ENCODE data around the gene IPO4.

IPO4 gene

GRCh38 chr14:24179961-24180796, 8.4 kb downstream of the IPO4 start:
- Histone ChIP-seq H3K27ac (ENCODE audit: low read length) (no peak overlapping the region), H2AFZ (ENCODE audit: low read length) (no peak overlapping the region)
- TF ChIP-seq CTCF (IDR thresholded peaks at IDR 0.05; ENCODE audit: low read length) (no peak), EZH2phosphoT487 (IDR thresholded peaks at IDR 0.05; ENCODE audit: low read length) (no peak), EZH2 (optimal IDR thresholded peaks at IDR 0.05; ENCODE audit: low read depth, low read length) (no peak)

DNA sequence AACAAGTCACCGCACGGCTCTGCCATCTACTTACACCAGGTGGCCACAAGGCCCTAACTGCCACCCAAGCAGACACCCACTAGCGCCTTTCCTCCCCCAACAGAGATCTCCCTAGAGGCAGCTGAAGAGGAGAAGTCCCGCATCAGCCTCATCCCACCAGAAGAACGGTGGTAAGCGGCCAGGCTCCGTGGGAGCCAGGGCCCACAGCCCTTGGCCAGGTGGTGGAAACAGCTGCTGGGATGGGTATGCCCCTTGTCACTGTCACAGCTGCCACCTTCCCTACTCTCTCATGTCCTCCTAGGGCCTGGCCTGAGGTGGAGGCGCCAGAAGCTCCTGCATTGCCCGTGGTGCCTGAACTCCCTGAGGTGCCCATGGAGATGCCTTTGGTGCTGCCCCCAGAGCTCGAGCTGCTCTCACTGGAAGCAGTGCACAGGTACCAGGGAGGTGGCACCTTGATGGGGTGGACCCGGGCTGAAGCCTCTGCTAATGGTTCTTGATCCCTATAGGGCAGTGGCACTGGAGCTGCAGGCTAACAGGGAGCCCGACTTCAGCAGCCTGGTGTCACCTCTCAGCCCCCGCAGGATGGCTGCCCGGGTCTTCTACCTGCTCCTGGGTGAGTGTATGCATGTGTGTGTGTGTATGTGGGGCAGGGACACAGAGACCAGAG, 9.2 kb downstream of the IPO4 start:
- no peaks in the 10 kb centered on the region for H3K36me3 ChIP-seq (replicated peaks; ENCODE audit: insufficient read depth, low read length)
- no peak for TF ChIP-seq CTCF (IDR thresholded peaks at IDR 0.05; ENCODE audit: low read length)
- H3K4me3 ChIP-seq (ENCODE audit: low read length) = no peak overlapping the region
- no peaks in the 10 kb centered on the region for H4K20me1 ChIP-seq (ENCODE audit: insufficient read depth, low read length)
- H3K9me3 ChIP-seq (replicated peaks; ENCODE audit: insufficient read depth, low read length) = no peaks in the 10 kb centered on the region
- H3K27ac ChIP-seq (ENCODE audit: low read length) = no peak overlapping the region
- DNase-seq = no peak
- no peaks in the 10 kb centered on the region for H3K79me2 ChIP-seq (ENCODE audit: low read length)
- no peaks in the 10 kb centered on the region for H3K4me1 ChIP-seq (ENCODE audit: low read length)
- H3K4me2 ChIP-seq (ENCODE audit: low read depth, low read length) = no peak overlapping the region
- no peaks in the 10 kb centered on the region for H3K27me3 ChIP-seq (replicated peaks; ENCODE audit: insufficient read depth, low read length)
- H3K9ac ChIP-seq (ENCODE audit: low read length) = no peak overlapping the region
- H3K9me2 ChIP-seq (replicated peaks; ENCODE audit: insufficient read depth, low read length) = no peaks in the 10 kb centered on the region
- no peak overlapping the region for H2AFZ ChIP-seq (ENCODE audit: low read length)
- H3F3A ChIP-seq (ENCODE audit: insufficient read depth, low read length) = no peaks in the 10 kb centered on the region

More at GRCh38 chr14:24179961-24180796, 8.4 kb downstream of the IPO4 start:
- no peaks in the 10 kb centered on the region for H3K79me2 ChIP-seq (ENCODE audit: low read length)
- no peaks in the 10 kb centered on the region for H4K20me1 ChIP-seq (ENCODE audit: insufficient read depth, low read length)
- H3K36me3 ChIP-seq (replicated peaks; ENCODE audit: insufficient read depth, low read length) = no peaks in the 10 kb centered on the region
- DNase-seq = no peak
- H3K4me2 ChIP-seq (ENCODE audit: low read depth, low read length) = no peak overlapping the region
- no peak overlapping the region for H3K9ac ChIP-seq (ENCODE audit: low read length)
- H3K4me3 ChIP-seq (ENCODE audit: low read length) = no peak overlapping the region
- H3K27me3 ChIP-seq (replicated peaks; ENCODE audit: insufficient read depth, low read length) = no peaks in the 10 kb centered on the region
- H3K9me3 ChIP-seq (replicated peaks; ENCODE audit: insufficient read depth, low read length) = no peaks in the 10 kb centered on the region
- no peaks in the 10 kb centered on the region for H3F3A ChIP-seq (ENCODE audit: insufficient read depth, low read length)
- no peaks in the 10 kb centered on the region for H3K9me2 ChIP-seq (replicated peaks; ENCODE audit: insufficient read depth, low read length)
- no peaks in the 10 kb centered on the region for H3K4me1 ChIP-seq (ENCODE audit: low read length)

DNA sequence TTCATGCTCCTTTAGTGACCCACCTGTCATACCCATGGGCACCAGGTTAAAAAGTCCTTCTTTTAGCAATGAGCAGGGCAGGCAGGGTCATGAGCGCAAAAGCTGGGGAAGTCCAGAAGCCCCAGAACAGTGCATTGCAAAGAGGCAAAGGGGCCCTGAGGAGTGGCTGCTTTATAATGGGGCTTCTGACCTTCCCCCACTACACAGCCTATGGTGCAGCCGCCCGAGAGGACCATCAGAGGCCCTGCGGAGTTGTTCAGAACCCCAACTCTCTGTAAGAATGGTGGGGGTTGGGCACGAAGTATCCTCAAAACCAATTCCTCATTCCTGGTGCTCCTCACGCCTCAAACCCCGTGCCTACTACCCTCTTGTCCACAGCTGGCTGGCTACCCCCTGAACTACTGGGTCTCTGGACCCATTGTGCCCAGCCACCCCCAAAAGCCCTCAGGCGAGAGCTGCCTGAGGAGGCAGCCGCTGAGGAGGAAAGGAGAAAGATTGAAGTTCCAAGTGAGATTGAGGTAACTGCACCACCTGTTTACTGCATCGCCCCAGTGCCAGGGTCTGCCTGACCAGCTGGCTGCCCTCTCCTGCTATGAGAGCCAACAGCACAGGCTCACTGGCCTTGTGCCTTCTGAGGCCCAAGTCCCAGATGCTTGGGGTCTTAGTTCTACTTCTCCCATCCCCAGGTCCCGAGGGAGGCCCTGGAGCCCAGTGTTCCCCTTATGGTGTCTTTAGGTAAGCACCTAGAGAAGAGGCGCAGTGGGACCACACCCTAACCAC, 10.0 kb downstream of the IPO4 start:
- H3F3A ChIP-seq (ENCODE audit: insufficient read depth, low read length) = no peaks in the 10 kb centered on the region
- H3K4me2 ChIP-seq (ENCODE audit: low read depth, low read length) = no peak overlapping the region
- no peaks in the 10 kb centered on the region for H3K27me3 ChIP-seq (replicated peaks; ENCODE audit: insufficient read depth, low read length)
- H3K4me1 ChIP-seq (ENCODE audit: low read length) = no peaks in the 10 kb centered on the region
- H3K36me3 ChIP-seq (replicated peaks; ENCODE audit: insufficient read depth, low read length) = no peaks in the 10 kb centered on the region
- H4K20me1 ChIP-seq (ENCODE audit: insufficient read depth, low read length) = no peaks in the 10 kb centered on the region
- no peak overlapping the region for H3K4me3 ChIP-seq (ENCODE audit: low read length)
- no peak overlapping the region for H3K27ac ChIP-seq (ENCODE audit: low read length)
- H3K9me2 ChIP-seq (replicated peaks; ENCODE audit: insufficient read depth, low read length) = no peaks in the 10 kb centered on the region
- H2AFZ ChIP-seq (ENCODE audit: low read length) = no peak overlapping the region
- TF ChIP-seq EZH2 (optimal IDR thresholded peaks at IDR 0.05; ENCODE audit: low read depth, low read length) (no peak), CTCF (IDR thresholded peaks at IDR 0.05; ENCODE audit: low read length) (no peak), EZH2phosphoT487 (IDR thresholded peaks at IDR 0.05; ENCODE audit: low read length) (no peak)
- no peaks in the 10 kb centered on the region for H3K79me2 ChIP-seq (ENCODE audit: low read length)
- no peak overlapping the region for H3K9ac ChIP-seq (ENCODE audit: low read length)
- no peak for DNase-seq
- H3K9me3 ChIP-seq (replicated peaks; ENCODE audit: insufficient read depth, low read length) = no peaks in the 10 kb centered on the region
